ENCODE results near the gene FGD5.

Gene FGD5

GRCh38 chr3:14818804-14819500, at the start of gene FGD5:
Gene FGD5 (plus strand): TSS chr3:14818962. CDS start chr3:14819072, 110 bp downstream.
- DNase-seq (ENCODE audit: low read depth, low spot score) = no peak

- no peak for DNase-seq (ENCODE audit: low read depth, low spot score)
Measured at GRCh38 chr3:14769544-14770325, 49.0 kb upstream of the FGD5 start.

GRCh38 chr3:14770591-14770990, 48.2 kb upstream of the FGD5 start:
- DNase-seq (ENCODE audit: low read depth, low spot score) = no peak

GRCh38 chr3:14771593-14772497, 46.9 kb upstream of the FGD5 start:
- no peak for DNase-seq (ENCODE audit: low read depth, low spot score)

GRCh38 chr3:14772533-14773138, 46.1 kb upstream of the FGD5 start:
- DNase-seq (ENCODE audit: low read depth, low spot score) = no peak

- DNase-seq (ENCODE audit: low read depth, low spot score) = no peak
Measured at GRCh38 chr3:14773281-14773680, 45.5 kb upstream of the FGD5 start.

- no peak for DNase-seq (ENCODE audit: low read depth, low spot score)
Measured at GRCh38 chr3:14773691-14774128, 45.1 kb upstream of the FGD5 start.

GRCh38 chr3:14774431-14774830, 44.3 kb upstream of the FGD5 start:
- DNase-seq (ENCODE audit: low read depth, low spot score) = no peak

- no peak for DNase-seq (ENCODE audit: low read depth, low spot score)
Measured at GRCh38 chr3:14775011-14775410, 43.8 kb upstream of the FGD5 start.

- DNase-seq (ENCODE audit: low read depth, low spot score) = no peak
Measured at GRCh38 chr3:14775563-14775962, 43.2 kb upstream of the FGD5 start.

GRCh38 chr3:14779069-14779685, 39.6 kb upstream of the FGD5 start:
- DNase-seq (ENCODE audit: low read depth, low spot score) = no peak

GRCh38 chr3:14780927-14781507, 37.7 kb upstream of the FGD5 start:
- DNase-seq (ENCODE audit: low read depth, low spot score) = no peak

- DNase-seq (ENCODE audit: low read depth, low spot score) = no peak
Measured at GRCh38 chr3:14783480-14784086, 35.2 kb upstream of the FGD5 start.

- DNase-seq (ENCODE audit: low read depth, low spot score) = no peak
Measured at GRCh38 chr3:14784087-14784681, 34.6 kb upstream of the FGD5 start.

GRCh38 chr3:14785207-14786155, 33.3 kb upstream of the FGD5 start:
- DNase-seq (ENCODE audit: low read depth, low spot score) = no peak

GRCh38 chr3:14786369-14786768, 32.4 kb upstream of the FGD5 start:
- no peak for DNase-seq (ENCODE audit: low read depth, low spot score)

- no peak for DNase-seq (ENCODE audit: low read depth, low spot score)
Measured at GRCh38 chr3:14787630-14788029, 31.1 kb upstream of the FGD5 start.

GRCh38 chr3:14788644-14789043, 30.1 kb upstream of the FGD5 start:
- DNase-seq (ENCODE audit: low read depth, low spot score) = no peak

GRCh38 chr3:14789221-14789620, 29.5 kb upstream of the FGD5 start:
- no peak for DNase-seq (ENCODE audit: low read depth, low spot score)
